Activated B cell treated with CpG ODN at 0.5 μM for 24 hours (primary cell): ENCODE data around the gene ANHX. TPM values are rescaled to one million over a fixed set of nuclear protein-coding genes. Genes with fewer than 3 reads are reported as not detected.

Experiments used
- total RNA-seq: library from RNA; stranded (reverse); gene quantifications from 2 replicates; pipeline ENCODE4 v1.2.3, GENCODE V29; 2022

ANHX gene
- total RNA-seq, 1 donor from 2014 or later = not detected

Other genes with a start within 250 kb of the ANHX start
- gene ZNF26, start 249.5 kb downstream of the ANHX start, total RNA-seq = 20.8 and 24.9 TPM in 2 replicates
- gene ZNF84, start 198.4 kb downstream of the ANHX start, total RNA-seq = 34.8 and 41.1 TPM in 2 replicates
- gene ZNF140, start 155.0 kb downstream of the ANHX start, total RNA-seq = 20.6 and 21.9 TPM in 2 replicates
- 2.9 and 4.0 TPM in 2 replicates for gene ZNF891, start 105.6 kb downstream of the ANHX start, total RNA-seq
- 8.4 and 10.9 TPM in 2 replicates for gene ZNF10, start 105.2 kb downstream of the ANHX start, total RNA-seq
- gene ZNF268, start 54.4 kb downstream of the ANHX start, total RNA-seq = 29.1 and 29.3 TPM in 2 replicates